ENCODE results near the gene EVL.

Gene EVL

DNA sequence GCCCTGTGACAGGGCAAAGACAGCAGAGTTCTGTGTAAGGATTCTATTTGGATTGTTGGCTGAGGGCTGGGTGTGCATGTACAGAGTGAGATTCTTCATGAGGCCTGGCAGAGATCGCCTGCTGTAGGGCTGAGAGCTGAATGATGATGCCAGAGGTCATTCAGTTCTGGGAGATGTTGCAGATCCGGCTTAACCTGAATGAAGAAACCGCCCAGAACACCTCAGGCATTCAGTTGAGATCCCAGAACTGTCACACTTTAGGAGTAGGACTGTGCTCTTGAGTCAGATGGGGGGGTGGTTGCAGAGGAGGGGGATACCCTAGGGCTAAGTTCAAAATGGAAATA, 5.8 kb upstream of the EVL start:
- TF ChIP-seq SNAI2 (CRISPR knock-in tag; IDR thresholded peaks at IDR 0.05) (no peak), ARNTL (CRISPR knock-in tag; IDR thresholded peaks at IDR 0.05; ENCODE audit: borderline replicate concordance, low read depth) (no peak), TOX (CRISPR knock-in tag; IDR thresholded peaks at IDR 0.05; ENCODE audit: borderline replicate concordance) (no peak), ZC3H10 (CRISPR knock-in tag; IDR thresholded peaks at IDR 0.05) (no peak), ZNF70 (CRISPR knock-in tag; IDR thresholded peaks at IDR 0.05) (no peak), ZNF565 (CRISPR knock-in tag; conservative IDR thresholded peaks at IDR 0.05; ENCODE audit: low read depth) (no peak), TCF4 (CRISPR knock-in tag; IDR thresholded peaks at IDR 0.05; ENCODE audit: borderline replicate concordance) (no peak), CSDC2 (CRISPR knock-in tag; IDR thresholded peaks at IDR 0.05) (no peak), ZFP30 (CRISPR knock-in tag; IDR thresholded peaks at IDR 0.05) (no peak), BACH2 (CRISPR knock-in tag; IDR thresholded peaks at IDR 0.05; ENCODE audit: borderline replicate concordance) (no peak), GLIS3 (CRISPR knock-in tag; IDR thresholded peaks at IDR 0.05) (no peak), OSR1 (CRISPR knock-in tag; IDR thresholded peaks at IDR 0.05) (no peak), ISL1 (CRISPR knock-in tag; IDR thresholded peaks at IDR 0.05) (no peak)
- TF ChIP-seq, protein P1, sequence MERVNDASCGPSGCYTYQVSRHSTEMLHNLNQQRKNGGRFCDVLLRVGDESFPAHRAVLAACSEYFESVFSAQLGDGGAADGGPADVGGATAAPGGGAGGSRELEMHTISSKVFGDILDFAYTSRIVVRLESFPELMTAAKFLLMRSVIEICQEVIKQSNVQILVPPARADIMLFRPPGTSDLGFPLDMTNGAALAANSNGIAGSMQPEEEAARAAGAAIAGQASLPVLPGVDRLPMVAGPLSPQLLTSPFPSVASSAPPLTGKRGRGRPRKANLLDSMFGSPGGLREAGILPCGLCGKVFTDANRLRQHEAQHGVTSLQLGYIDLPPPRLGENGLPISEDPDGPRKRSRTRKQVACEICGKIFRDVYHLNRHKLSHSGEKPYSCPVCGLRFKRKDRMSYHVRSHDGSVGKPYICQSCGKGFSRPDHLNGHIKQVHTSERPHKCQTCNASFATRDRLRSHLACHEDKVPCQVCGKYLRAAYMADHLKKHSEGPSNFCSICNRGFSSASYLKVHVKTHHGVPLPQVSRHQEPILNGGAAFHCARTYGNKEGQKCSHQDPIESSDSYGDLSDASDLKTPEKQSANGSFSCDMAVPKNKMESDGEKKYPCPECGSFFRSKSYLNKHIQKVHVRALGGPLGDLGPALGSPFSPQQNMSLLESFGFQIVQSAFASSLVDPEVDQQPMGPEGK (CRISPR knock-in tag; IDR thresholded peaks at IDR 0.05; ENCODE audit: borderline replicate concordance) = no peak
- TF ChIP-seq, protein P2, sequence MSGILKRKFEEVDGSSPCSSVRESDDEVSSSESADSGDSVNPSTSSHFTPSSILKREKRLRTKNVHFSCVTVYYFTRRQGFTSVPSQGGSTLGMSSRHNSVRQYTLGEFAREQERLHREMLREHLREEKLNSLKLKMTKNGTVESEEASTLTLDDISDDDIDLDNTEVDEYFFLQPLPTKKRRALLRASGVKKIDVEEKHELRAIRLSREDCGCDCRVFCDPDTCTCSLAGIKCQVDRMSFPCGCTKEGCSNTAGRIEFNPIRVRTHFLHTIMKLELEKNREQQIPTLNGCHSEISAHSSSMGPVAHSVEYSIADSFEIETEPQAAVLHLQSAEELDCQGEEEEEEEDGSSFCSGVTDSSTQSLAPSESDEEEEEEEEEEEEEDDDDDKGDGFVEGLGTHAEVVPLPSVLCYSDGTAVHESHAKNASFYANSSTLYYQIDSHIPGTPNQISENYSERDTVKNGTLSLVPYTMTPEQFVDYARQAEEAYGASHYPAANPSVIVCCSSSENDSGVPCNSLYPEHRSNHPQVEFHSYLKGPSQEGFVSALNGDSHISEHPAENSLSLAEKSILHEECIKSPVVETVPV (CRISPR knock-in tag; IDR thresholded peaks at IDR 0.05) = no peak
- TF ChIP-seq, protein P3, sequence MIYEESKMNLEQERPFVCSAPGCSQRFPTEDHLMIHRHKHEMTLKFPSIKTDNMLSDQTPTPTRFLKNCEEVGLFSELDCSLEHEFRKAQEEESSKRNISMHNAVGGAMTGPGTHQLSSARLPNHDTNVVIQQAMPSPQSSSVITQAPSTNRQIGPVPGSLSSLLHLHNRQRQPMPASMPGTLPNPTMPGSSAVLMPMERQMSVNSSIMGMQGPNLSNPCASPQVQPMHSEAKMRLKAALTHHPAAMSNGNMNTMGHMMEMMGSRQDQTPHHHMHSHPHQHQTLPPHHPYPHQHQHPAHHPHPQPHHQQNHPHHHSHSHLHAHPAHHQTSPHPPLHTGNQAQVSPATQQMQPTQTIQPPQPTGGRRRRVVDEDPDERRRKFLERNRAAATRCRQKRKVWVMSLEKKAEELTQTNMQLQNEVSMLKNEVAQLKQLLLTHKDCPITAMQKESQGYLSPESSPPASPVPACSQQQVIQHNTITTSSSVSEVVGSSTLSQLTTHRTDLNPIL (CRISPR knock-in tag; IDR thresholded peaks at IDR 0.05; ENCODE audit: low read depth) = no peak
- TF ChIP-seq, protein P4, sequence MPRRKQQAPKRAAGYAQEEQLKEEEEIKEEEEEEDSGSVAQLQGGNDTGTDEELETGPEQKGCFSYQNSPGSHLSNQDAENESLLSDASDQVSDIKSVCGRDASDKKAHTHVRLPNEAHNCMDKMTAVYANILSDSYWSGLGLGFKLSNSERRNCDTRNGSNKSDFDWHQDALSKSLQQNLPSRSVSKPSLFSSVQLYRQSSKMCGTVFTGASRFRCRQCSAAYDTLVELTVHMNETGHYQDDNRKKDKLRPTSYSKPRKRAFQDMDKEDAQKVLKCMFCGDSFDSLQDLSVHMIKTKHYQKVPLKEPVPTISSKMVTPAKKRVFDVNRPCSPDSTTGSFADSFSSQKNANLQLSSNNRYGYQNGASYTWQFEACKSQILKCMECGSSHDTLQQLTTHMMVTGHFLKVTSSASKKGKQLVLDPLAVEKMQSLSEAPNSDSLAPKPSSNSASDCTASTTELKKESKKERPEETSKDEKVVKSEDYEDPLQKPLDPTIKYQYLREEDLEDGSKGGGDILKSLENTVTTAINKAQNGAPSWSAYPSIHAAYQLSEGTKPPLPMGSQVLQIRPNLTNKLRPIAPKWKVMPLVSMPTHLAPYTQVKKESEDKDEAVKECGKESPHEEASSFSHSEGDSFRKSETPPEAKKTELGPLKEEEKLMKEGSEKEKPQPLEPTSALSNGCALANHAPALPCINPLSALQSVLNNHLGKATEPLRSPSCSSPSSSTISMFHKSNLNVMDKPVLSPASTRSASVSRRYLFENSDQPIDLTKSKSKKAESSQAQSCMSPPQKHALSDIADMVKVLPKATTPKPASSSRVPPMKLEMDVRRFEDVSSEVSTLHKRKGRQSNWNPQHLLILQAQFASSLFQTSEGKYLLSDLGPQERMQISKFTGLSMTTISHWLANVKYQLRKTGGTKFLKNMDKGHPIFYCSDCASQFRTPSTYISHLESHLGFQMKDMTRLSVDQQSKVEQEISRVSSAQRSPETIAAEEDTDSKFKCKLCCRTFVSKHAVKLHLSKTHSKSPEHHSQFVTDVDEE (CRISPR knock-in tag; IDR thresholded peaks at IDR 0.05) = no peak
- ATAC-seq = no peak

DNA sequence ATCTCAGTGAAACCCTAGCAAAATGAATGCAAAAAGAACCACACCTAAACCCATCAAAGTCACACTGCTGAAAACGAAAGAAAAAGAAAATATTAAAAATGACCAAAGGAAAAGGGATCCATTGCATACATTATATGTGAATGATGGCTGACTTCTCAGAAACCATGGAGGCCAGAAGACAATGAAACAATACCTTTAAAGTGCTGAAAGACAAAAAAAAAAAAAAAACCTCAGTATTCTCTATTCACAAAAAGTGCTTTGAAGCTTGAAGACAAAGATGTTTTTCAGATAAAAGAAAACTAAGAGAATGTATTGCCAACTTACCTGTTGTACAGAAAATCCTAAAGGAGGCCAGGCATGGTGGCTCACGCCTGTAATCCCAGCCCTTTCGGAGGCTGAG, 4.5 kb upstream of the EVL start:
- ATAC-seq = no peak
- TF ChIP-seq SNAI2 (CRISPR knock-in tag; IDR thresholded peaks at IDR 0.05) (no peak), OSR1 (CRISPR knock-in tag; IDR thresholded peaks at IDR 0.05) (no peak)
- TF ChIP-seq, protein P1 (CRISPR knock-in tag; IDR thresholded peaks at IDR 0.05; ENCODE audit: borderline replicate concordance) = no peak
- TF ChIP-seq, protein P5, sequence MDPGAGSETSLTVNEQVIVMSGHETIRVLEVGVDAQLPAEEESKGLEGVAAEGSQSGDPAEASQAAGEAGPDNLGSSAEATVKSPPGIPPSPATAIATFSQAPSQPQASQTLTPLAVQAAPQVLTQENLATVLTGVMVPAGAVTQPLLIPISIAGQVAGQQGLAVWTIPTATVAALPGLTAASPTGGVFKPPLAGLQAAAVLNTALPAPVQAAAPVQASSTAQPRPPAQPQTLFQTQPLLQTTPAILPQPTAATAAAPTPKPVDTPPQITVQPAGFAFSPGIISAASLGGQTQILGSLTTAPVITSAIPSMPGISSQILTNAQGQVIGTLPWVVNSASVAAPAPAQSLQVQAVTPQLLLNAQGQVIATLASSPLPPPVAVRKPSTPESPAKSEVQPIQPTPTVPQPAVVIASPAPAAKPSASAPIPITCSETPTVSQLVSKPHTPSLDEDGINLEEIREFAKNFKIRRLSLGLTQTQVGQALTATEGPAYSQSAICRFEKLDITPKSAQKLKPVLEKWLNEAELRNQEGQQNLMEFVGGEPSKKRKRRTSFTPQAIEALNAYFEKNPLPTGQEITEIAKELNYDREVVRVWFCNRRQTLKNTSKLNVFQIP (CRISPR knock-in tag; IDR thresholded peaks at IDR 0.05; ENCODE audit: borderline replicate concordance, low read depth) = no peak

DNA sequence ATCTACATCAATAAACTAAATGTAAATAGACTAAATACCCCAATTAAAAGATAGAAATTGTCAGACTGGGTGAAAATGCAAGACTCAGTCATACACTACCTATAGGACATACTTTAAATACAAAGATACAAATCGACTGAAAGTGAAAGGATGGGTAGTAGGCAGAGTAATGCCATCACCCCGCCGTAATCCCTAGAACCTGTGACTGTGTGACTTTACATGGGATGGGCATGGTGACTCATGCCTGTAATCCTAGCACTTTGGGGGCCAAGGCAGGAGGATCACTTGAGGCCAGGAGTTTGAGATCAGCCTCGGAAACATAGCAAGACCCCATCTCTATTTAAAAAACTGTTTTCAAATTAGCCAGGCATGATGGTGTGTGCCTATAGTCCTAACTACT, 2.6 kb upstream of the EVL start:
- no peak for ATAC-seq

More for the DNA sequence above, 2.6 kb upstream of the EVL start:
- no peak for TF ChIP-seq BACH2 (CRISPR knock-in tag; IDR thresholded peaks at IDR 0.05; ENCODE audit: borderline replicate concordance)
- TF ChIP-seq, protein P4 (CRISPR knock-in tag; IDR thresholded peaks at IDR 0.05) = no peak
- no peak for TF ChIP-seq RARB (CRISPR knock-in tag; IDR thresholded peaks at IDR 0.05)
- no peak for TF ChIP-seq ZNF565 (CRISPR knock-in tag; conservative IDR thresholded peaks at IDR 0.05; ENCODE audit: low read depth)

Measured in SK-N-SH treated with all-trans-retinoic acid at 6 μM for 48 hours (cell line).